Hematopoietic multipotent progenitor cell treated with erythropoietin and hydrocortisone succinate and interleukin-3 and kit ligand, for 6 days (in vitro differentiated cells): Measurements from ENCODE around the gene ZNF764.
"Not testable (repeated sequence)": the region's sequence is repeated elsewhere in the genome, so short reads cannot be mapped to it uniquely, and the experiment has no call there.

Source experiments
- DNase-seq: peaks from one replicate; pipeline ENCODE4 v3.0.0-alpha.2; 2015

ZNF764 gene

DNA sequence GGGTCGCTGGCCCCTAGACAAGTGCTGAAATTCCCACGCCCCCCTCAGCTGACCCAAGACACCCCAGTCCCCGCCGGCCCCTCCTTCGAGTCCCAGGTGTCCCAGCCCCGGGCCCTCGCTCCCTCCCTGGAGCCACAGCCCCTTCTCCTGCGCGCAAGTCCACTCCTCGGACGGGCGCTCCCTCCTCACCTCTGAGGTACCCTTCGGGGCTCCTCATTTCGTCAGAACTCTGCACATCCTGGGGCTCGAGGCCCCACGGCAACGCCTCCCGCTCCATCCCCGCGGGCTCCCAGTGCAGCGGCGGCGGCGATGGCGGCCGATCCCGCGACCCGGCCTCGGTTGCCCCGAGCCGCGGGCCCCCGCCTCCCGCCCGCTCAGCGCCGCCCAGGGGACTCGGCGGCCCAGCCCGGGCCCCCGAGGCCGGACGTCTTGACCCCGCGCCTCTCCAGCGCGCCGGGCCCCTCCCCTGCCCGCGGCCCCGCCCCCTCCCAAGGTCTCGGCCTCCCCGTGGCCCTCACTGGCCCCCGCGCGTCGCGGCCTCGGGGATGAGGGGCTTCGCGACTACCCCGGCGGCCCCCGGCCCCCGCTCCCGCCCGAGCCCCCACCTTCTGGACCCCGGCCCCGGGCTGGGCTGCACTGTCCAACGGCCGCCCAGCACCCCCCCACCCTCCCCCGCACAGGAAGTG is 31.9 kb downstream of the ZNF764 start, which contains the start of gene ZNF768:
TSS of gene ZNF768 (minus strand) at position 430 of the 686 bp plus-strand sequence. CDS start at position 277, 153 bp downstream.
- DNase-seq, result peak; percentile 56

DNA sequence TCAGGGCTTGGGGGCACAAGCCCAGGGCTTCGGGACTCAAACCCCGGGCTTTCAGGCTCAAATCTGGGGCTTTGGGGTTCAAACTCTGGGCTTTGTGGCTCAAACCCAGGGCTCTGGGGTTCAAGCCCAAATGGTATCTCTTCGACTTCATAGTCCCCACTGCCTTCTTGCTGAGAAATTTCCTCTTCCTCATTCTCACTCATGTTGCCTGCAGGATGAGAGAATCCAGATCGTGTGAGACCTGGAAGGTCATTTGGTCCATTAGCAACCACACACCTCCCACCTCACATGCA is 32.4 kb downstream of the ZNF764 start:
- DNase-seq, result no peak

DNA sequence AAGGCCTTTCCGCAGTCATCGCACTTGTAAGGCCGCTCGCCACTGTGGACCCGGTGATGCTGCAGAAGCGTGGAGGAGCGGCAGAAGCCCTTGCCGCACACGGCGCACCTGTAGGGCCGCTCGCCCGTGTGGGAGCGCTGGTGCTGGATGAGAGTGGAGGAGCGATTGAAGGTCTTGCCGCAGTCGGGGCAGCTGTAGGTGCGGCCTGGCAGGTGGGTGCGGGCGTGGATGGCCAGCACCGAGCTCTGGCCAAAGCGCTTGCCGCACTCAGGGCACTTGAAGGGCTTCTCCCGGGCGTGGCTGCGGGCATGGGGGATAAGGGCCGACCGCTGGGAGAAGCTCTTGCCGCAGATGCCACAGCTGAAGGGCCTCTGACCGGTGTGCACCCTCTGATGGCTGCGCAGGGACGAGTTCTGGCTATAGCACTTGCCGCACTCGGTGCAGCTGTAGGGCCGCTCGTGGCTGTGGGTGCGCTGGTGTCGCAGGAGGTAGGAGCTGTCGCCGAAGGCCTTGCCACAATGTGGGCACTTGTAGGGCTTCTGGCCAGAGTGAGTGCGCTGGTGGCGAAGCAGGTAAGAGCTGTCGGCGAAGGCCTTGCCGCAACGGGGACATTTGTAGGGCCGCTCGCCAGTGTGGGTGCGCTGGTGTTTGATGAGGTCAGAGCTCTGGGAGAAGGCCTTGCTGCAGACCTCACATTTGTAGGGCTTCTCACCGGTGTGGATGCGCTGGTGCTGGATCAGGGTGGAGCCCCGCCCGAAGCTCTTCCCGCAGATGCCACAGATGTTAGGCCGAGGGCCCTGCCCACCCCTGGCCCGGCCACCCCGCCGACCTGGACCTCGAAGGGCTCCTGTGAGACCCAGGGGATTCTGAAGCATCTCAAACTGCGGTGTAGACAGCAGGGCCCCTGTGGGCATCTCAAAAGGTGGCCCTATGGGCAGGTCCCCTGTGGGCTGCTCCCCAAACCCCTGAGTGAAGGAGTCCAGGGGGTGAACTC is 33.3 kb downstream of the ZNF764 start:
- no peak for DNase-seq

DNA sequence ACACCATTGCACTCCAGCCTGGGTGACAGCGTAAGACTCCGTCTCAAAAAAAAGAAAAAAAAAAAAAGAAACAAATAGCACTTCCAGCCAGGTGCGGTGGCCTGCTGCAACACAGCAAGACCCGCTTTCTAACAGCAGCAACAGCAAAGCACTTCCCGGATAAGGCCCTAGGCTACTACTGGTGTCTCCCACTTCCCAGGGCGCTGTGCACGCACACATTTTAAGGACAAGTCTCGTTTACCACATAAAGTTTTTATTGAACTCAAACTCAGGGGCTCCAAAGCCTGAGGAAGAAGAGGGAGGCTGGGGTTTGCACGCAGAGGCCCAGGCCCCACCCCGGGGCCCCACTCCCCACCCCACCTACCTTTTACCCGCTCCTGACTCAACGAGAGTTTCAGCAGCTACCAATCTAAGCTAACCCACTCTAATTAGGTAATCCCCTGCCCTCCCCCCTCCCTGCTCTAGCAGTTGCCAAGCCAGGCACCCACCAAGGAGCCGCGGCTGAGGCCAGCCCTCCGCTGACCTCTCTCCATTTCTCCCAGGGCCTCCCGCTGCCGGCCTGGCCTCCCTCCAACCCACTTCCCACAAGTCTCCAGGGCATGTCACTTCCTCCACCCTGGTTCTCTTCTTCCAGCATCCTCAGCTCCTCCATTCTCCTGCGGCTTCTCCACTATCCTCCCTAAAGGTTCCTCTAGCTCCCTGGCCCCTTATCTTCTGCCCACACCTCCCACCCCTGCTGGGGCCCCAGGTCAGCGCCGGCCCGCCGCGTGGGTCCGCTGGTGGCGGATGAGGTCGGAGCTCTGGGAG is 34.2 kb downstream of the ZNF764 start:
- DNase-seq, result no peak

DNA sequence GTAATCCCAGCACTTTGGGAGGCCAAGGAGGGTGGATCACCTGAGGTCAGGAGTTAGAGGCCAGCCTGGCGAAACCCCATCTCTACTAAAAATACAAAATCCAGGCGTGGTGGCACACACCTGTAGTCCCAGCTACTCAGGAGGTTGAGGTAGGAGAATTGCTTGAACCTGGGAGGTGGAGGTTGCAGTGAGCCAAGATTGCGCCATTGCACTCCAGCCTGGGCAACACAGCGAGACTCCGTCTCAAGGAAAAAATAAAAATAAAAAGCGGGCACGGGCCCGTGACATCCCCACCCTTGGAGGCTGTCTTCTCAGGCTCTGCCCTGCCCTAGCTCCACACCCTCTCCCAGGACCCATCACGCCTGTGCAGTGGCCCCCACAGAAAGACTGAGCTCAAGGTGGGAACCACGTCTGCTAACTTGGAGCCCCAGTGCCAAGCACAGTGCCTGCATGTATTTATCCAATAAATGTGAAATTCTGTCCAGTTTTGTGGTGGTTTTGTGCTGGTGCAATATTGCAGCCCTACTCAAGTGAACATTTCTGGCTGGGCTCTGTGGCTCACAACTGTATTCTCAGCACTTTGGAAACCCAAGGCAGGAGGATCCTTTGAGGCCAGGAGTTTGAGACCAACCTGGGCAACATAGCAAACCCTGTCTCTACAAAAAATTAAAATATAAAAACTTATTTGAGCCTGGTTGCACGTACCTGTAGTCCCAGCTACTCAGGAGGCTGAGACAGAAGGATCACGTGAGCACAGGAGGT is 35.3 kb downstream of the ZNF764 start:
- DNase-seq, result not testable (repeated sequence)

DNA sequence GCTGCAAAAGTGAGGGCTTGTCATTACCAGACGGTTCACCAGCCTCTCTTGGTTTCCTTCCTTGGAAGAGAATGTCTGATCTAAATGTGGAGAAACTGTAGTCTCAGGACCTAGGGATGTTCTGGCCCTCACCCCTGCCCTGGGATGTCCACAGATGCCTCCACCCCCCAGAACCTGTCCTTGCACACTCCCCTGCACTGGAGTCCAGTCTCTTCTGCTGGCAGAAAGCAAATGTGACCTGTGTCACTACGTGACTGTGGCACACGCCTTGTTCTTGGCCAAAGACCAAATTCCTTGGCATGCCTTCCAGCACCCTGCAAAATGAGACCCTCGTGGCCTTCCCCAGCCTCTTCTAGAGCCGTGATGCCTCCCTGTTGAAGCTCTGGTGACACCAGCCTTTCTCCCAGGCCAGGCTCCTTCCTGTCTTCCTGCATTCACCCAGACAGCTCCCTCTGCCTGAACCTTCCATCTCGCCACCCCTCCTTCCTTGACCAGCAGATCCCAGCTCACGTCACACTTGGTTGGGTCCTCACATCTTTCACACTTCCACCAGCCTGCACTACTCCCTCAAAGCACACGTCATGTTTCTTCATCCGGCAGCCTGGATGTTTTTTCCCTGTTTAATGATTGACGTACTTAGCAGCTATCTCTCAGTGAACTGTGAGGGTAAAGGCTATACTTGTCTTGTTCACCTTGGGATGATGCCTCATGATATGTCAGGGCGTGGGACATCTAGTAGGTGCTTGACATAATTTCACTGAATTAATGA is 36.1 kb downstream of the ZNF764 start:
- peak; percentile 52 for DNase-seq

DNA sequence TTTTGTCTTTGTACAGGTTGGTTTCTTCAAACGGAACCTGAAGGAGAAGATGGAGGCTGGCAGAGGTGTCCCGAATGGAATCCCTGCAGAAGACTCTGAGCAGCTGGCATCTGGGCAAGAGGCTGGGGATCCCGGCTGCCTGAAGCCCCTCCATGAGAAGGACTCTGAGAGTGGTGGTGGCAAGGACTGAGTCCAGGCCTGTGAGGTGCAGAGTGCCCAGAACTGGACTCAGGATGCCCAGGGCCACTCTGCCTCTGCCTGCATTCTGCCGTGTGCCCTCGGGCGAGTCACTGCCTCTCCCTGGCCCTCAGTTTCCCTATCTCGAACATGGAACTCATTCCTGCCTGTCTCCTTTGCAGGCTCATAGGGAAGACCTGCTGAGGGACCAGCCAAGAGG is 36.7 kb downstream of the ZNF764 start:
- no peak for DNase-seq

DNA sequence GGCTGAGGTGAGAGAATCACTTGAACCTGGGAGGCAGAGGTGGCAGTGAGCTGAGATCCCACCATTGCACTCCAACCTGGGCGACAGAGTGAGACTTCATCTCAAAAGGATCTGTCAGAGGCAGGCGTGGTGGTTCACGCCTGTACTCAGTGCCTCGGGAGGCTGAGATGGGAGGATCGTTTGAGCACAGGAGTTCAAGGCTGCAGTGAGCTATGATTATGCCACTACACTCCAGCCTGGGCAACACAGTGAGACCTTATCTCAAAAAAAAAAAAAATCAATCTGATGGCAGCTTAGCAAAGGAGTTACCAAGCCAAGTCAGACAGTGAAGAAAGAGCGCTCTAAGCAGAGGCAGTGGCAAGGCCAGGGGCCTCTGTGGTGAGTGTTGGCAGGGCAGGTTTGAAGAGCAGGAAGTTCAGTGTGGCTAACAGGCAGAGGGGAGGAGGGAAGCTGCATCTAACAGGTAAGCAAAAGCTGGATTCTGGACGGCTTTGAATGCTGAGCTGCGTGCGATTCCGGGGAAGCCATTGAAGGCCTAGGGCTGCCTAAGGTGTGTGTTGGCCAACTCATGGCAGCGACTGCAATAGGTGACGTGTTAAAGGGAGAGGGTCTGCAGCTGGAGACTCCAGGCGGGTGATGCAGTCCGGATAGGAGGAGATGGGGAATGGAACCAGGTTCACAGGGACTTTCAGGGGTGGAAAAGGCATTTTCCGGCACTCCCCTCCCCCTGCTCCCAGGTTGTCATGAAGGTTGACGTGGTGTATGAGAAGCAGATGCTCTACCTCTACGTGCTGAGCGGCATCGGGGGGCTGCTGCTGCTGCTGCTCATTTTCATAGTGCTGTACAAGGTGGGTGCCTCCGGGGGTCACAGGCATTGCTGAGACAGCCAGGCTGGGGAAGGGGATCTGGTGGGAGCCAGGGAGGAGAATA is 38.8 kb downstream of the ZNF764 start:
- no peak for DNase-seq

DNA sequence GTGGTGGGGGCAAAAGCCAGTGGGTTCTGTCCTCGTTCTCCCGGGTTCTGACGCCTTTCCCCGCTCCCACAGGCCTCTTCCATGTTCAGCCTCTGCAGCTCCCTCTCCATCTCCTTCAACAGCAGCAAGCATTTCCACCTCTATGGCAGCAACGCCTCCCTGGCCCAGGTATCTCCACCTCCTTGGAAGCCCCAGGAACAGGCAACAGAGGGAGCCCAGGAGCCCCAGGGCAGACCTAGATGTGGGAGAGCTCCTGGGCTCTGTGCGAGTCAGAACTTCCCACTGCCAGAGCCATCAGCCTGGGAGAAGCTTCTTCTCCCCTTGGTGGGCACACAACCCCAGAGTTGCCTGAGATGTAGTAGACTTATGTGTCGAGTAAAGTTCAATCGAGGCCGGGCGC is 39.6 kb downstream of the ZNF764 start:
- no peak for DNase-seq

DNA sequence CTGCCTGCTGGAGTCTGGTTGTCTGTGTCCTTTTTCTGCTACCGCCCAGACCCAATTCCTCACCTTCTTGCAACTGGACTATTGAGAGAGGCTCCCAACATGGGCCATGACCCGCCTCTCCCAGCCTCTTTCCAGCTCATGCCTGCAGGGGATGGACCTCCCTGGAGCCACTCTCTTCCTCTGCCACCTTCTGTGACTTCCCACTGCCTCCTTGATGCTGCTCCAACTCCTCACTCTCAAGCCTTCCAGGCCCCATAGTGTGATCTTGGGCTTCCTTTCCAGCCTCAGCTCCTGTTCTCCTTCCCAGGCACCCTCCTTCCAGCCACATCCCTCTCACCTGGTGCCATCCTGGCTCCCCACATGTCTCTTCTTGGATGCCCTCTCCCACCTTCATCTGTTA is 42.9 kb downstream of the ZNF764 start:
- DNase-seq, result no peak

DNA sequence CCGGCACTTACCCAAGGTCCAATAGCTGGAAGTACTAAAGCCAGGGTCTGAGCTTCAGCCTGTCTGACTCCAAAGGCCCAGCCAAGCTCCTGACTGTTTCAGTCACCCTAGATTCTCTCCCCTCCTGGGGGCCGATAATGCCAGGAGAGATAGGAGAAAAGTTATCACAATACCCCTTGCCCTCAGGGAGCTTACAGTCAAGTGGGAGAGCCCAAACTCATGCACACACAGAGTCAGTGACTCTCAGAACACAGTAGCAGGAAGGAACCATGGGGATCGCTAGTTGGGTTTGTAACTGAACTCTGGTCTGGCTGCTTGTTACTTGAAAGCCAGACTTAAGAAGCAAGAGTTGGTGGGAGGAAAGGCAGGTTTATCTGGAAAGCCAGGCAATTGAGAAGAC is 46.7 kb downstream of the ZNF764 start:
- no peak for DNase-seq

DNA sequence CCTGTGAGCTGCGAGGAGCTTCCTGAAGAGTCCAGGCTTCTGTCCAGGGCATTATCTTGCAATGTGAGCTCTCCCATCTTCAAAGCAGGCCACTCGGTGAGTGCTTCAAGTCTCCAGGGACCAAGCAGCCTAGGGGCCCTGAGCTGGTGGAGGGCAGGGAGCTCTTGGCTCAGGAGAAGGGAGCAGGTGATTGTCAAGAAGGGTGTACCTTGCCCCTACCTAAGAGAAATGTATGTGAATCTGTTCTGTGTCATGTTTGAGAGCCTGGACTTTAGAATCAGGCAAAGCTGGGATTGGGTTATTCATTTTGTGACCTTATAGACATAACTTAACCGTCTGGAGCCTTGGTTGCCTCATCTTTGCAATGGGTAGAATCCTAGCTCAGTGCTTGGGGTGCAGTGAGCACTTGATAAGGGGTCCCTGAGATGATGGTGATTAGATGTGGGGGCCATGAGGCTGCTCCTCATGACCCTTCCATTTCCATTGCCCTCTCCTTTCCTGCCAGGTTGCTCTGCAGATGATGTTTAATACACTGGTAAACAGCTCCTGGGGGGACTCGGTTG is 47.7 kb downstream of the ZNF764 start:
- no peak for DNase-seq

DNA sequence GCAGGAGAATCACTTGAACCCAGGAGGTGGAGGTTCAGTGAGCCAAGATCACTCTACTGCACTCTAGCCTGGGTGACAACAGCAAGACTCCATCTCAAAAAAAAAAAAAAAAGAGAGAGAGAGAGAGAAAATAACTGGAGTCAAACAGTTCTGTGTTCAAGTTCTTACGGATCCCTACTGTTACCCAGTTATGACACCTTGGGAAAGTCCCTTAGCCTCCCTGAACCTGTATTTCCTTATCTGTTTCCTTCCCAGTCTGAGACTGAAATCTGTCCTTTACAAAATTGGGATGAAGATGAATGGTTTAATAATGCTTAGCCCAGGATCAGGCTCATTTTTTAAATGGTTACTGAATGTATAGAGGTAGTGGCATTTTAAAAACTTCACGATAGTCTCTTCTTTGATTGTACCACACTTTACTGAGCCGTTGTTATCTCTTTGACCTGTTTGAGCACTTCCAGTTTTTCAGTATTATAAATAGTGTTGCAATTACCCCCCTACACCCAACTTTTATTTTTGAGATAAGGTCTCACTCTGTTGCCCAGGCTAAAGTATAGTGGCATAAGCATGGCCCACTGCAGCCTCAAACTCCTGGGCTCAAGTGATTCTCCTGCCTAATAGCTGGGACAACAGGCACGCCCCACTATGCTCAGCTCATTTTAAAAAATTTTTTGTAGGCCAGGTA is 49.0 kb downstream of the ZNF764 start:
- DNase-seq, result peak; percentile 76
